Activated CD8-positive, alpha-beta memory T cell treated with anti-CD3 and anti-CD28 coated beads for 48 hours (primary cell): ENCODE data around the gene ARHGAP21.
"Not testable (repeated sequence)": the region's sequence is repeated elsewhere in the genome, so short reads cannot be mapped to it uniquely, and the experiment has no call there.

Experiments used
- DNase-seq, 3 experiments: peaks; one replicate each; pipeline ENCODE4 v3.0.0-alpha.2; 2020; ENCODE audit warnings: low read depth in 2 of 3, low spot score in 2 of 3

ARHGAP21 gene

DNA sequence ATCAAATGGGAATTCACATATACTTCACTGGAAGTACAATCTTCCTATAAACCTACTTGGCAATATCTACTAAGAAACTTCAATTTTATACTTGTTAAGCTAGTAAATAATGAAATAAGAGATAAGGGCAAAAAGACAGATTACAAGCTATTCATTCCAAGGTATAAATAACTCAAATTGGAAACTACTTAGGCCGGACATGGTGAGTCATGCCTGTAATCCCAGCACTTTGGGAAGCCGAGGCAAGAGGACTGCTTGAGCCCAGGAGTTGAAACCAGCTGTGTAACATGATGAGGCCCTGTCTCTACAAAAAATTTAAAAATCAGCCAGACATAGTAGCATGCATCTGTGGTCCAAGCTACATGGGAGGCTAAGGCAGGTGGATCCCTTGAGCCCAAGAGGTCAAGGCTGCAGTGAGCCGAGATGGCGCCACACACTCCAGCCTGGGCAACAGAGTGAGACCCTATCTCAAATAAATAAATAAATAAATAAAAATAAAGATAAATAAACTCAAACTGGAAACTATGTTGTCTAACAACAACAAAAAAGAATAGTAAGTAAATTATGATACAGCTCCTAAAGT lies 37.6 kb downstream of the ARHGAP21 start:
- DNase-seq: no peak

DNA sequence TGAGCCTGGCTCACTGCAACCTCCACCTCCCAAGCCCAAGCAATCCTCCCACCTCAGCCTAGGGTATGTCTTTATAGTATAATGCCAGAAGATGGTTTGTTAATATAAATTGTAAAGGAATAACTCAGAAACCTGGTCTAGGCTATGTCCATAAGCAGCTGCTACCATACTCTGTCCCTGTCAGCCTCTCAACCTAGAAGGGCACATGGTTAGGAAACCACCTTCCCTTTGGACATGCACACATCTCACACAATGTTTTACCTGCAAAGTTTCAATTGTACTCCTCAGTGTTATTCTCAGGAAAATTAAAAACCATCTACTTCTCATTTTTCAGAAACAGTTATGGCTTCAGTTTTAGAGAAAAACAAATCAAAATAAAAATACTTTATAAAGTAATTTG lies 40.1 kb downstream of the ARHGAP21 start:
- no peak for DNase-seq

DNA sequence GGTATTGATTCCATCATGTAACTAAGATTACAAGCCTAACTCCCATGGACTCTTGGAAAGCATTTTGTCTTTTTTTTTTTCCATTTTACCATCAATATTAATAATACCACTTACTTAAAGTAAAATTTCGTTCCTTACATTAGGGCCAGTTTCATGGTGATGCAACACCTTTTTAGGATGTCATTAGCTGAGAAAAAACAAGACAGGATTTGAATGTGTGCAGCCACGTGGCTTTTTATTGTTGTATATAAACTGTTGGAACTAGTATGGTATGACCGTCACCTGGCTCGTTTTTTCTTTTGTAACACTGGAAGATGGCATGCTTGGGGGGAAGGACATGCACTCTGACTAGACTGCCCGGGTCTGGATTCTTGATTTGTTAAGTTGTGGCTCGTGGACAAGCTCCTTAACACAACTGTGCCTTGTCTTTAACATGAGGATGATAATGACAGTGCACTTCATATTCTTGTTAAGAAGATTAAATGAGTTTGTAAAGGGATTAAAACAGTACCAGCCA lies 42.1 kb downstream of the ARHGAP21 start:
- no peak for DNase-seq

DNA sequence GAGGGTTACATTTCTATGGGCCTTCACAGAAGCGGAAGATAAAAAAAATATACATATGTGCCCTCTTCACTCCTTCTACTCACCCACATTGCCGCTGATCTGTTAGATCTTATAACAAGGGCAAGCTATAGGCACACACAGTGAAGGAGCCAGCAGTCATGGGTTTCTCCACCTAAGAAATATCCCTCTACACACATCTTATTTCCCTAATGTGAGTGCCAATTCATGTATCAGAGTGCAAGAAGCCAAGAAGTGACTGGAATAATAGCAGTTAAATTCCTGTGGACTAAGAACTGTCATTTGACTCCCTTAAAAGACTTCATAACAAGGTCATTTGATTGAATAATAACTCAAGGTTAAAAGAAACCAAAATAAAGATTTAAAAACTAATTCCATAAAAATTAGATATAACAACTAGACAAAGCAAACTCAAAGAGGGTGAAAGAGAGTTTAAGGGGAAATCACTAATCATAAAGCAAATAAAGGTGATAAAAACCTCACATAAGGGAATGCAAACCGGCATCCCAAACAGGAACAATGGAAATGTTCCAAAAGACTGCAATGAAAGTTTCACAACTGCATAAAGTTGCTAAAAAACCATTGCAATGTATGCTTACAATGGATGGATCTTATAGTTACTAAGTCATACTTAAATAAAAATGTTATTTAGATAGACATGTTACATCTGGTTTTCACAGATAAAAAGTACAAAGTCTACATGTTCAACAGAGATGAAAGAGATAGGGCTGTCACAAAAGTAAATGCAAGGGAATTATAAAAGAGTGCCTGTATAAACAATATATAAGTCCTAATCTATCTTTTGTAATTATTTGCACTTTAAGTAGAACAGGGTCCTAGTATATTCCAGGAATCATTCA lies 42.8 kb downstream of the ARHGAP21 start:
- no peak for DNase-seq

DNA sequence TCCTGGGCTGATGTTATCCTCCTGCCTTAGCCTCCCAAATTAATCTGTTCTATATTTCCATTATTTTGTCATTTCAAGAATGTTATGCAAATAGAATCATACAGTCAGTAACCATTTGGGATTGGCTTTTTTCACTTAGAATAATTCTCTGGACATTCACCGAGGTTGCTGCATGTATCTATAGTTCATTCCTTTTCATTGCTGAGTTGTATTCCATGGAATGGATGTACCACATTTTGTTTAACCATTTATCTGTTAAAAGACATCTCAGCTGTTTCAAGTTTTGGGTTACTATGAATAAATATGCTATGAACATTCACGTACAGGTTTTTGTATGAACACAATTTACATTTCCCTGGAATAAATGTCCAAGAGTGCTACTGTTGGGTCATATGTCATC lies 44.9 kb downstream of the ARHGAP21 start:
- DNase-seq: no peak

DNA sequence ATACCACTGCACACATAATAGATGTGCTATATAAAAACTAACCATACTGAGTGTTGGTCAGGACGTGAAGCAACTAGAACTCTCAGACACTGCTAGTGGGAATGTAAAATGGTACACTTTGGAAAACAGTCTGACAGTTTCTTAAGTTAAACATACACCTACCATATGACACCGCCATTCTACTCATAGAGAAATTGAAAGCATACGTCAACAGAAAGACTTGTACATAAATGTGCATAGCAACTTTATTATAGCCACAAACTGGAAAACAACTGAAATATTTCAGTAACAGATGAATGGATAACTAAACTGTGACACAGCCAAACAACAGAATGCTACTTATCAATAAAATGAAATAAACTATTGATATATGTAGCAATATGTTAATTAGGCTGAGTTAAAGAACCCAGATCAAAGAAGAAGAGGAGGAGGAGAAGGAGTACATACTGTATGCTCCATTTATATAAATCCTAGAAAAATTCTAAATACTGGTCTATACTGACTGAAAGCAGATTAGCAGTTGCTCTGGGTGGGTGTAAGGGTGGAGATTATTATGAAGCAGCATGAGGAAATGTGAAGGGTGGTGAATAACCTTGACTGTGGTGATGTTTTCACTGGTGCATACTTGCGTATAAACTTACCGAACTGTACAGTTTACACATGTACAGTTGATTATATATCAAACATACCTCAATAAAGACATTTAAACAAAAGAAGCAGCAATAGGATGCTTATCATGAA lies 48.6 kb downstream of the ARHGAP21 start:
- no peak for DNase-seq

DNA sequence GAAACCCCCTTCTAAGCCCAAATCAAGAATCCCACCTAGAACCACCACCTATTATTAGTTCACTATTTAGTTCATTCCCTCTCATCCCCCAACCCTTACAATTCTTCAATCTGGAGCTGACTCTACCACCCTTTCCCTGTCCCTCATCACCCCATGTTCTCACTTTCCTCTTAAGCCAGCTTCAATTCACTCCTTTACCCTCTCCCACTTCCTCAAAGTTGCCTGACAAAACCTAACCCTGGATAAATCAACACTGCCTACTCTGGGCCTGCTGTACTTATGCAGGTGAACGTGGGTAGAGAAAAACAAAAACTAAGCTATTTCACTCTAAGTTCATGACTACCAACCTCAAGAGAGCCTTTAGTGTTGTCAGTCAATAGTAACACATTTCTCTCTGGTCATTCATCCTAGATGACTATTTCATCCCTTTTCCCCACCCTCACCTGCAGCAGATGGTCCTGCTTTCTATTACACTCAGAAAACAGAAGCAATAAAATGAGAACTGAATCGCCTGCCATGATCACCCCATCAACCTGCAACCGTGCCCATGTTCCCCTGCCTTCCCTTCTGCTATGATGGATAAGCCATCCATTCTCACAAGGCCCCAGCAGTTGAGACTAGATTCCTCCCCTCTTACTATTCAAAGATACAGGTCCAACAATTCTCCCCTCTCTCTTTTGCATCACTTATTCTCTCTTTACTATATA lies 52.6 kb downstream of the ARHGAP21 start:
- no peak for DNase-seq

DNA sequence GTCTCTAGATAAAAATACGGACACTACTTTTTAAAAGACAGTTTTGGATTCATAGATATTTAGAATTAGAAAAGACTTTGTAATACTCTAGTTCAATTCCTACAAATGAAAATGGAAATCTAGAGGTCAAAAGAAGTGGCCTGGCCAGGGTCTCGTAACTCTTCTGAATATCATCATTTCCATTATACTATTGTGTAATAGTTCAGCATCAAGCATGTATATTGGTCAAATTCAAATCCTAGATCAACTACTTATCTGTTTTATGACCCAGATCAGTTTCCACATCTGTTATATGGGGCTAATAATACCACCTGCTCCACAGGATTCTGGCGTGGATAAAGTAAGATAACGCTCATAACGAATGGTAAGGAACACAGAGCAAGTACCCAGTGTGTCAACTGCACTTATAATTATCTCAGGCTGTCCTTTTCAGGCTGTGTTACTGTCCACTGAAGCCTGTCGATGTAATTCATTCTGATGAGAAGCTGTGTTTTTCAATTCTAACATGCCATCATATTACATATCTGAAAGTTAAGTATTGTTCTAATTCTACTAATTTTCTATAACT lies 54.3 kb downstream of the ARHGAP21 start:
- DNase-seq: no peak

DNA sequence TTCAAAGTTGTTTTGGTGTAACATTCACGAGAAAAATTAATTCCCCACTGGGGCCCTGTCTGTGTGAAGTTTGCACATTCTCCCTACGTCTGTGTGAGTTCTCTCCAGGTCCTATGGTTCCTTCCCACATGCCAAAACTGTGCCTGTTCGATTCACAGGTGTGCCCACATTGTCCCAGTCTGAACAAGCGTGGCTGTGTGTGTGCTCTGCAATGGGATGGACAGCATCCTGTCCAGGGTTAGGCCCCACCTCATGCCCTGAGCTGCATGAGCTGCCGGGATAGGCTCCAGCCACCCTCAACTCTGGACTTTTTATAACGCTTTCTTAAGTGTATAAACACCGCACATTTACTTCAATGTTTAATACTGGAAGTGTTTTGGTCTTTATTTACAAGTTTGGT lies 55.4 kb downstream of the ARHGAP21 start:
- DNase-seq: no peak

DNA sequence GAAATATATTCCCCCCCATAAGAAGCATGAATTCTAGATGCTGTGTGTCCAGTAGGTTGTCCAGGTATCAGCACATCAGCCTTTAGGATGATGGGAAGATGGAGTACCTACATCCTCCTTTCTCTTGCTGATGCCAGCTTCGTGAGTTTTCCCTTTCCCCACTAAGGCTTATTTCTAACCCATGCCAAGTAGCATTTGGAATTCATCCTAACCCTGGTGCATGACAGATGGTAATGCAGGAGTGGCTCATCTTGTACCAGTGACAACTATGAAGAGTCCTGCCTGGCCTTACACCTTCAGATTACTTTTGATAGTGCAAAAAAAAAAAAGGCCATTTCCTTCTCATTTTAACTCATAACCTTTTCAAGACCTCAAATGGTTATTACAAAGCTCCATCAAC lies 58.7 kb downstream of the ARHGAP21 start:
- no peak for DNase-seq

DNA sequence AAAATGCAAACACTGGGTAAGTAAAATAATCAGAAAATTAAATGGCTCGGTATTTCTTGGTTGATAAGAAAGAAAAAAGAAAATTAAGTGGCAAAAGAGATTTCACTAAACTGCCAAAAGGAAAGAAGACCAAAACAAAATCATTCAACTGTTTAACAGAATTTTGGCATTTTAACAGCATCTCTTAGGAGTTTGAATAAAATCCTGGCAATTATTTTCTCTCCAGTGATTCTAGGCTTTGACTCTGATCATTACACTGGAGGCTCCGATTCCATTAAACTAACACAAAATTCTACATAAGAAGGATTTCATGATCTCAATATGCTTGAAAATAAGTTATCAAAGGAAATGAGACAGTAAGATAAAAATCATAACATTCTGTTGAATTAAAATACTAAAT lies 62.3 kb downstream of the ARHGAP21 start:
- DNase-seq: no peak

DNA sequence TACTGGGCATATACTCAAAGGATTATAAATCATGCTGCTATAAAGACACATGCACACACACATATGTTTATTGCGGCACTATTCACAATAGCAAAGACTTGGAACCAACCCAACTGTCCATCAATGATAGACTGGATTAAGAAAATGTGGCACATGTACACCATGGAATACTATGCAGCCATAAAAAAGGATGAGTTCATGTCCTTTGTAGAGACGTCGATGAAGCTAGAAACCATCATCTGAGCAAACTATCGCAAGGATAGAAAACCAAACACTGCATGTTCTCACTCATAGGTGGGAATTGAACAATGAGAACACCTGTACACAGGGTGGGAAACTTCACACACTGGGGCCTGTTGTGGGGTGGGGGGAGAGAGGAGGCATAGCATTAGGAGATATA lies 65.4 kb downstream of the ARHGAP21 start:
- DNase-seq: not testable (repeated sequence)

DNA sequence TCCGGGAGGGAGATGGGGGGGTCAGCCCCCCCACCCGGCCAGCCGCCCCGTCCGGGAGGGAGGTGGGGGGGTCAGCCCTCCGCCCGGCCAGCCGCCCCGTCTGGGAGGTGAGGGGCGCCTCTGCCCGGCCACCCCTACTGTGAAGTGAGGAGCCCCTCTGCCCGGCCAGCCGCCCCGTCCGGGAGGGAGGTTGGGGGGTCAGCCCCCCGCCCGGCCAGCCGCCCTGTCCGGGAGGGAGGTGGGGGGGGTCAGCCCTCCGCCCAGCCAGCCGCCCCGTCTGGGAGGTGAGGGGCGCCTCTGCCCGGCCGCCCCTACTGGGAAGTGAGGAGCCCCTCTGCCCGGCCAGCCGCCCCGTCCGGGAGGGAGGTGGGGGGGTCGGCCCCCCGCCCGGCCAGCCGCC lies 67.4 kb downstream of the ARHGAP21 start:
- DNase-seq: not testable (repeated sequence)

DNA sequence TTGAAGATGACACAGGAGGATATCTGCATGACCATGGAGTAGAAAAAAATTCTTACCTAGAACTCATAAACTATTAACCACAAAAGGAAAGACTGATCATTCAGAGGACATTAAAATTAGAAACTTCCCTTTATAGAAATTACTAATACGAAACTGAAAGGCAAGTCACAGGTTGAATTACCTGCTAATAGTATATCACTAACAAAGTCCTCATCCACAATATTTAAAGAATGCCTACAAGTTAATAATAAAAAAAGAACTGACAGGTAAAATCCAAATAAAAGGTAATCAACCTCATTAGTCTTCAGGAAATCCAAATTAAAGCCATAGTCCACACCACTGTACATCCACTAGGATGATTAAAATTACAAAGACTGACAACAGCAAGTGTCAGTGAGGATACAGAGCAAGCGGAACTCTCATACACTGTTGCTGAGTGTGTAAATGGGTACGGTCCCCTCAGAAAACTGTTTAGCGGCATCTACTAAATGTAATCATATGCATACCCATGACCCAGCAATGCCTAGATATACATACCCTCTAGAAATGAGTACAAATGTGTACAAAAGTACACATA lies 71.2 kb downstream of the ARHGAP21 start:
- no peak for DNase-seq

DNA sequence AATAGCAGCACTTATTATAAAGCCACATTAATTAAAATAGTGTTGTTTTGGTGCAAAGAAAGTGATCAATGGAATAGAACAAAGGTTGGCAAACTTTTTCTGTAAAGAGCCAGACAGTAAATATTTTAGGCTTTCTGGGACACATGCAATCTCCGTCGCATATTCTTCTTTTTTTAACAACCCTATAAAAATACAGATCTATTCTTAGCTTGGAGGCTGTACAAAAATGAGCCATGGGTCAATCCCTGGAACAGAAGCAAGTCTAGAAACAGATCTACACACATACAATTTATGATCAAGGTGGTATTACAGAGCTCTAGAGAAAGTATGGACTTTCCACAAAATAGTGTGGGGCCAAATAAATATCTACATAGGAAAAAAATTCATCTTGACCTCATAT lies 71.8 kb downstream of the ARHGAP21 start:
- DNase-seq: no peak

DNA sequence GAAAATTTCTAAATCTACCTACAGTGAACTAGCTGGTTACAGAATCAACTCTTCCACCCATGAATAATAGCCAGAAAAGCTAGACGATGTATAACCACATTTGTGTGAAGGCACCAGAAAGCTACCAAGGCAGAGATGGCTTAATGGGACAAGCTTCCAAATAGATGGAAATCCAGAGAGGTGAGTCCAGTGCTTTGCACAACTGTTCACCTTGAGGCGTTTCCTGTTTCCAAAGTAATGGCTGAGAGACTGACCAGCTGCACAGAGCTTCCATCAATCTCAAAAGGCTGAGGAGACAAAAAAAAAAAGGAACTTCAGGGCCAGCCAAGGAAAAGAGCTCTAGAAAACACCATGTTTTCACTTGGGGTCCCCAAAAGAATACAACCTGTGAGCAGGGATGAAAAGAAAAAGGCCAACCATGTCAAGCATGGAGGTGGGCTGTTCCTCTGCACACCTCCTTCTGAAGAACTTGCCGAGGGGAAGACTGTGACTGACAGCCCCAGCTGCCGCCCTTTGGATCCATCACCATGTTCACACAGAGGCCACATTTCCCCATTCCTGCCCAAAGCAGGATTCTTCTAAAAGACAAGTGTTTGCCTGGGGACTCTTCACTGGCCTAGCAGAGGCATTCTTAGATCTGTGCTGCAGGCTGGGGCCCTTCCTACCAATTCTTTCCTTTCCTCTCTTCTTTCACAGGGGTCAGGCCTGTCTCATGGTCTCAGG lies 72.9 kb downstream of the ARHGAP21 start:
- no peak for DNase-seq

DNA sequence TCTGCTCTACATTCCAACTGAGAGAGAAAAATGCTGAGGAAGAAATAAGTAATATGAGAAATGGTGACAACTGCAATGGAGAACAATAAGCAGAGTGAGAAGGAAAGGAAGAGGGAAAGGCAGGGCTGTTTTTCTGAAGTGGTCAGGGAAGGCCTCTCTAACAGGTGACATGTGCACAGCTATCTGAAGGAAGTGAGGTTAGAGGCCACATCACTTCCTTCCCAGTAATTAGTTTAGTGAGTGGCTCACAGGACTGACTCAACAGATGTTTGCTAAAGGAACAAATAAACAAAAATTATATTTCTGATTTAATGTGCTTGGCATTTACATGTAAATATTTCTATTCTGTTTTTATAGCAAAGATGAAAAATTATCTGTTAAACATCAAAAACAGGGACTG lies 77.9 kb downstream of the ARHGAP21 start:
- DNase-seq: no peak

DNA sequence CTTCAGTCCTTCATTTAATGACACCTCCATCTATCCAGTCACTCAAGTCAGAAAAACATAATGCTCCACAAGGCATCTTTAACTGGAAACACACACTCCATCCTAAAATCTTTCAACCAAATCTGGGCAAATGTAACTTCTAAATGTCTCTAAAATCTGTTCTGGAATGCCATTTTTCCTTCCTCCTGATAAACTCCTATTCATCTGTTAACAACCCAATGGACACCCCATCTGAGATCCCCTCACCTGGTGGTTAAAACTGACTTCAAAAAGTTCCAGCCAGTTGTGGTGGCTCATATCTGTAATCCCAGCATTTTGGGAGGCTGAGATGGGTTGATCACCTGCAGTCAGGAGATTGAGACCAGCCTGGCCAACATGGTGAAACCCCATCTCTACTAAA lies 78.7 kb downstream of the ARHGAP21 start:
- DNase-seq: no peak

DNA sequence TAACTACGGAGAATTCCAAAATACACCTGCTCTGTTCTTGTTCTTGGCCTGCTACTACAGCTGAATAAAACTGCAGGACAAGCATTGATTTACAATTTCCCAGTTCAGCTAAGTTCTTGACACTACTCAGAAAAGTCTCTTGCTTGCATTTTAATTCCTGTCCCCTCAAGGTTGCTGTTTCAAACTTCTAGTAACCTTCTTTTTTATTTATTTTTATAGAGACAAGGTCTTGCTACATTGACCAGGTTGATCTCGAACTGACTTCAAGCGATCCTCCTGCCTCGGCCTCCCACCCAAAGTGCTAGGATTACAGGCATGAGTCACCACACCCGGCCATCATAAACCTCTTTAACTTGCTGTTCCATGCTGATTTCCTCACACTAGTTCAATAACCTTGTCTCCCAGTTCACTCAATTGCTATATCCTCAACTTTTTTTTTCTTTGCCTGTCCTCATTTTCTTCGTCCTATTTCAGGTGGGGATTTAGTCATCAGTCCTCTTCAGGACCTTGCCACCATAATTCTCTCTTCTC lies 79.9 kb downstream of the ARHGAP21 start:
- DNase-seq: no peak
